ENCODE data around the gene RAB5IF. TPM values are rescaled to one million over a fixed set of nuclear protein-coding genes. Genes with fewer than 3 reads are reported as not detected.
"Not testable (repeated sequence)": the region's sequence is repeated elsewhere in the genome, so short reads cannot be mapped to it uniquely, and the experiment has no call there.

Gene RAB5IF
- total and polyA plus RNA-seq, 5 donors, result 60.2 to 74.3 (median 64.2) TPM

- H3K27me3 ChIP-seq (ENCODE audit: control insufficient read depth, insufficient read depth); ATAC-seq; H3K4me1 ChIP-seq (ENCODE audit: control insufficient read depth, insufficient read depth, low read length); H3K4me3 ChIP-seq (ENCODE audit: low read length); H3K9me3 ChIP-seq (ENCODE audit: control insufficient read depth, low read length); DNase-seq; H3K27ac ChIP-seq (ENCODE audit: low read length): not testable (repeated sequence)
- WGBS, result 87% methylated on average over 6 of the region's 6 CpGs
- intact Hi-C loops (cut with DNase I), result loop anchor here in 1 of 4 donors (10.0 kb wide), 1 partner anchor 136 kb away; the partner anchor contains the start of gene NDRG3
Observed at GRCh38 chr20:36608388-36608728, 2.8 kb downstream of the RAB5IF start.

GRCh38 chr20:36611625-36612024 lies 6.0 kb downstream of the RAB5IF start:
- H3K4me3 ChIP-seq (ENCODE audit: low read length), result no peak overlapping the region
- whole genome bisulfite sequencing, result 86% methylated on average over 5 of the region's 5 CpGs
- DNase-seq (no peak), ATAC-seq (no peak)
- H3K27ac ChIP-seq (ENCODE audit: low read length), result no peak overlapping the region
- no peaks in the 10 kb centered on the region for H3K9me3 ChIP-seq (ENCODE audit: control insufficient read depth, low read length)
- intact Hi-C loops (cut with DNase I), result no loop called here
- H3K27me3 ChIP-seq (ENCODE audit: control insufficient read depth, insufficient read depth), result no peaks in the 10 kb centered on the region
- H3K4me1 ChIP-seq (ENCODE audit: control insufficient read depth, insufficient read depth, low read length), result peaks cover under 1% of the 10 kb centered on the region

GRCh38 chr20:36613974-36614373 lies 8.4 kb downstream of the RAB5IF start:
- H3K4me1 ChIP-seq (ENCODE audit: control insufficient read depth, insufficient read depth, low read length), result no peaks in the 10 kb centered on the region
- no peak overlapping the region for H3K27ac ChIP-seq (ENCODE audit: low read length)
- H3K27me3 ChIP-seq (ENCODE audit: control insufficient read depth, insufficient read depth), result no peaks in the 10 kb centered on the region
- DNase-seq (no peak), ATAC-seq (no peak)
- intact Hi-C loops (cut with DNase I), result no loop called here
- no peak overlapping the region for H3K4me3 ChIP-seq (ENCODE audit: low read length)
- 81% methylated on average over 3 of the region's 3 CpGs for WGBS
- H3K9me3 ChIP-seq (ENCODE audit: control insufficient read depth, low read length), result no peaks in the 10 kb centered on the region

GRCh38 chr20:36614781-36615557 lies 9.4 kb downstream of the RAB5IF start:
- no peaks in the 10 kb centered on the region for H3K9me3 ChIP-seq (ENCODE audit: control insufficient read depth, low read length)
- ATAC-seq (no peak), DNase-seq (no peak)
- H3K4me1 ChIP-seq (ENCODE audit: control insufficient read depth, insufficient read depth, low read length), result no peaks in the 10 kb centered on the region
- H3K4me3 ChIP-seq (ENCODE audit: low read length), result no peak overlapping the region
- intact Hi-C loops (cut with DNase I), result loop anchor here in 1 of 4 donors (5.0 kb wide), 1 partner anchor 147 kb away; no protein-coding TSS in a partner anchor
- H3K27me3 ChIP-seq (ENCODE audit: control insufficient read depth, insufficient read depth), result no peaks in the 10 kb centered on the region
- no peak overlapping the region for H3K27ac ChIP-seq (ENCODE audit: low read length)
- 88% methylated on average over 14 of the region's 14 CpGs for WGBS

- H3K4me1 ChIP-seq (ENCODE audit: control insufficient read depth, insufficient read depth, low read length), result peaks cover 2% of the 10 kb centered on the region
- intact Hi-C loops (cut with DNase I), result no loop called here
- 95% methylated on average over 5 of the region's 5 CpGs for WGBS
- H3K27me3 ChIP-seq (ENCODE audit: control insufficient read depth, insufficient read depth), result no peaks in the 10 kb centered on the region
- no peak overlapping the region for H3K4me3 ChIP-seq (ENCODE audit: low read length)
- no peaks in the 10 kb centered on the region for H3K9me3 ChIP-seq (ENCODE audit: control insufficient read depth, low read length)
- no peak overlapping the region for H3K27ac ChIP-seq (ENCODE audit: low read length)
- ATAC-seq (no peak), DNase-seq (no peak)
Observed at GRCh38 chr20:36620917-36621316, 15.3 kb downstream of the RAB5IF start.

- peaks cover 2% of the 10 kb centered on the region for H3K4me1 ChIP-seq (ENCODE audit: control insufficient read depth, insufficient read depth, low read length)
- H3K4me3 ChIP-seq (ENCODE audit: low read length), result no peak overlapping the region
- no peak overlapping the region for H3K27ac ChIP-seq (ENCODE audit: low read length)
- no peaks in the 10 kb centered on the region for H3K27me3 ChIP-seq (ENCODE audit: control insufficient read depth, insufficient read depth)
- WGBS, result 93% methylated on average over 2 of the region's 2 CpGs
- DNase-seq (no peak), ATAC-seq (no peak)
- no peaks in the 10 kb centered on the region for H3K9me3 ChIP-seq (ENCODE audit: control insufficient read depth, low read length)
- intact Hi-C loops (cut with DNase I), result no loop called here
Observed at GRCh38 chr20:36623444-36623843, 17.9 kb downstream of the RAB5IF start.

GRCh38 chr20:36624068-36624943 lies 18.7 kb downstream of the RAB5IF start:
- no peak overlapping the region for H3K4me3 ChIP-seq (ENCODE audit: low read length)
- 38% methylated on average over 14 of the region's 14 CpGs for WGBS
- H3K9me3 ChIP-seq (ENCODE audit: control insufficient read depth, low read length), result no peaks in the 10 kb centered on the region
- no peaks in the 10 kb centered on the region for H3K27me3 ChIP-seq (ENCODE audit: control insufficient read depth, insufficient read depth)
- intact Hi-C loops (cut with DNase I), result no loop called here
- peaks cover 2% of the 10 kb centered on the region for H3K4me1 ChIP-seq (ENCODE audit: control insufficient read depth, insufficient read depth, low read length)
- ATAC-seq, result peak; percentile 84 to 89
- peak overlapping the region; percentile 25 for H3K27ac ChIP-seq (ENCODE audit: low read length)
- DNase-seq, result peak in 2 of 3 donors; percentile 31 to 70

- intact Hi-C loops (cut with DNase I), result no loop called here
- no peak overlapping the region for H3K27ac ChIP-seq (ENCODE audit: low read length)
- ATAC-seq, result no peak
Observed at GRCh38 chr20:36624944-36625324, 19.4 kb downstream of the RAB5IF start.

GRCh38 chr20:36628076-36628475 lies 22.5 kb downstream of the RAB5IF start:
- 92% methylated on average over 7 of the region's 7 CpGs for WGBS
- Histone ChIP-seq H3K27me3 (ENCODE audit: control insufficient read depth, insufficient read depth) (no peaks in the 10 kb centered on the region), H3K27ac (ENCODE audit: low read length) (no peak overlapping the region), H3K4me1 (ENCODE audit: control insufficient read depth, insufficient read depth, low read length) (peaks cover 2% of the 10 kb centered on the region), H3K9me3 (ENCODE audit: control insufficient read depth, low read length) (no peaks in the 10 kb centered on the region), H3K4me3 (ENCODE audit: low read length) (no peak overlapping the region)
- intact Hi-C loops (cut with DNase I), result no loop called here
- ATAC-seq (no peak), DNase-seq (no peak)

More at GRCh38 chr20:36624944-36625324, 19.4 kb downstream of the RAB5IF start:
- no peak overlapping the region for H3K4me3 ChIP-seq (ENCODE audit: low read length)
- peaks cover 2% of the 10 kb centered on the region for H3K4me1 ChIP-seq (ENCODE audit: control insufficient read depth, insufficient read depth, low read length)
- no peaks in the 10 kb centered on the region for H3K9me3 ChIP-seq (ENCODE audit: control insufficient read depth, low read length)
- H3K27me3 ChIP-seq (ENCODE audit: control insufficient read depth, insufficient read depth), result no peaks in the 10 kb centered on the region
- no peak for DNase-seq
- WGBS, result 63% methylated on average over 2 of the region's 2 CpGs

GRCh38 chr20:36629719-36630681 lies 24.4 kb downstream of the RAB5IF start:
- H3K27ac ChIP-seq (ENCODE audit: low read length), result no peak overlapping the region
- H3K4me1 ChIP-seq (ENCODE audit: control insufficient read depth, insufficient read depth, low read length), result no peaks in the 10 kb centered on the region
- H3K27me3 ChIP-seq (ENCODE audit: control insufficient read depth, insufficient read depth), result no peaks in the 10 kb centered on the region
- intact Hi-C loops (cut with DNase I), result no loop called here
- WGBS, result 71% methylated on average over 15 of the region's 15 CpGs
- no peak overlapping the region for H3K4me3 ChIP-seq (ENCODE audit: low read length)
- ATAC-seq (no peak), DNase-seq (peak in 1 of 3 donors; percentile 54)
- no peaks in the 10 kb centered on the region for H3K9me3 ChIP-seq (ENCODE audit: control insufficient read depth, low read length)
